Parathyroid adenoma (tissue), 2 donors: ENCODE measurements around the gene FAM163B.

ENCODE experiments used
- H2AFZ ChIP-seq: fragments of 300-600 bp; sonication (generic); one replicate; pipeline ENCODE4 v1.7.0; 2017; ENCODE audit warnings: antibody characterized with exemption, mild to moderate bottlenecking
- H3K27ac ChIP-seq: fragments of 300-600 bp; sonication (generic); one replicate; pipeline ENCODE4 v1.7.0; 2017
- H3K27me3 ChIP-seq: fragments of 300-600 bp; sonication (generic); one replicate; pipeline ENCODE4 v1.7.0; 2017; ENCODE audit warnings: low read length; ENCODE audit not compliant: control insufficient read depth, insufficient read depth
- H3K36me3 ChIP-seq: fragments of 300-600 bp; sonication (generic); one replicate; pipeline ENCODE4 v1.7.0; 2017; ENCODE audit warnings: low read length; ENCODE audit not compliant: control insufficient read depth, insufficient read depth
- H3K4me1 ChIP-seq: fragments of 300-600 bp; sonication (generic); one replicate; pipeline ENCODE4 v1.7.0; 2017; ENCODE audit warnings: control low read depth
- H3K4me2 ChIP-seq: fragments of 300-600 bp; sonication (generic); one replicate; pipeline ENCODE4 v1.7.0; 2017; ENCODE audit warnings: low read length
- H3K4me3 ChIP-seq: fragments of 300-600 bp; sonication (generic); one replicate; pipeline ENCODE4 v1.7.0; 2017; ENCODE audit warnings: low read depth, low read length
- H3K79me2 ChIP-seq: fragments of 300-600 bp; sonication (generic); one replicate; pipeline ENCODE4 v1.7.0; 2017; ENCODE audit warnings: control low read depth
- H3K9ac ChIP-seq: fragments of 300-600 bp; sonication (generic); one replicate; pipeline ENCODE4 v1.7.0; 2017; ENCODE audit warnings: mild to moderate bottlenecking
- H3K9me3 ChIP-seq: fragments of 300-600 bp; sonication (generic); one replicate; pipeline ENCODE4 v1.7.0; 2017; ENCODE audit warnings: low read length; ENCODE audit not compliant: control insufficient read depth
- CTCF ChIP-seq: fragments of 300-600 bp; sonication (generic); IDR thresholded peaks from one replicate; pipeline ENCODE4 v1.7.0; 2017; ENCODE audit warnings: antibody characterized with exemption, mild to moderate bottlenecking
- donor health status: primary hyperparathyroidism.

Gene FAM163B

GRCh38 chr9:133577737-133578112 lies 31.5 kb downstream of the FAM163B start:
- H3K9ac ChIP-seq: no peak overlapping the region
- no peak overlapping the region for H2AFZ ChIP-seq
- H3K4me3 ChIP-seq: no peak overlapping the region
- no peaks in the 10 kb centered on the region for H3K9me3 ChIP-seq
- no peaks in the 10 kb centered on the region for H3K36me3 ChIP-seq
- H3K27ac ChIP-seq: no peak overlapping the region
- no peaks in the 10 kb centered on the region for H3K4me1 ChIP-seq
- no peak overlapping the region for H3K4me2 ChIP-seq
- H3K27me3 ChIP-seq: peaks cover 8% of the 10 kb centered on the region
- H3K79me2 ChIP-seq: no peaks in the 10 kb centered on the region
- TF ChIP-seq CTCF: no peak

- TF ChIP-seq CTCF: no peak
- H3K4me1 ChIP-seq: no peaks in the 10 kb centered on the region
- no peak overlapping the region for H3K27ac ChIP-seq
- H3K79me2 ChIP-seq: no peaks in the 10 kb centered on the region
- H3K9ac ChIP-seq: no peak overlapping the region
- H3K4me2 ChIP-seq: no peak overlapping the region
- no peak overlapping the region for H2AFZ ChIP-seq
- no peaks in the 10 kb centered on the region for H3K9me3 ChIP-seq
- no peaks in the 10 kb centered on the region for H3K36me3 ChIP-seq
- peaks cover 8% of the 10 kb centered on the region for H3K27me3 ChIP-seq
- no peak overlapping the region for H3K4me3 ChIP-seq
Observed at GRCh38 chr9:133576875-133577736, 32.1 kb downstream of the FAM163B start.

- no peak overlapping the region for H2AFZ ChIP-seq
- H3K4me2 ChIP-seq: no peak overlapping the region
- TF ChIP-seq CTCF: no peak
- H3K9ac ChIP-seq: no peak overlapping the region
- H3K27ac ChIP-seq: no peak overlapping the region
- H3K36me3 ChIP-seq: no peaks in the 10 kb centered on the region
- no peak overlapping the region for H3K4me3 ChIP-seq
- no peaks in the 10 kb centered on the region for H3K9me3 ChIP-seq
- H3K27me3 ChIP-seq: peaks cover 8% of the 10 kb centered on the region
- H3K79me2 ChIP-seq: no peaks in the 10 kb centered on the region
- no peaks in the 10 kb centered on the region for H3K4me1 ChIP-seq
Observed at GRCh38 chr9:133576031-133576874, 32.9 kb downstream of the FAM163B start.

GRCh38 chr9:133575186-133576030 lies 33.8 kb downstream of the FAM163B start:
- H3K4me1 ChIP-seq: no peaks in the 10 kb centered on the region
- no peak overlapping the region for H3K27ac ChIP-seq
- no peaks in the 10 kb centered on the region for H3K9me3 ChIP-seq
- no peak overlapping the region for H3K4me3 ChIP-seq
- H3K36me3 ChIP-seq: no peaks in the 10 kb centered on the region
- H2AFZ ChIP-seq: no peak overlapping the region
- H3K4me2 ChIP-seq: no peak overlapping the region
- H3K9ac ChIP-seq: no peak overlapping the region
- peaks cover 8% of the 10 kb centered on the region for H3K27me3 ChIP-seq
- no peaks in the 10 kb centered on the region for H3K79me2 ChIP-seq
- no peak for TF ChIP-seq CTCF
